OCI-M2 (cell line): ENCODE results near the gene GARIN5A.
"Not testable (repeated sequence)": the region's sequence is repeated elsewhere in the genome, so short reads cannot be mapped to it uniquely, and the experiment has no call there.

Experiments
- DNase-seq: peaks from one replicate; lab custom pipeline; 2025; ENCODE audit not compliant: unreplicated experiment; lab: John Stamatoyannopoulos, UW

Gene GARIN5A

GRCh38 chr19:50465986-50466705 is 10.5 kb downstream of the GARIN5A start:
- no peak for DNase-seq

- DNase-seq = no peak
Measured at GRCh38 chr19:50465000-50465399, 11.6 kb downstream of the GARIN5A start.

- DNase-seq = no peak
Measured at GRCh38 chr19:50464348-50464747, 12.3 kb downstream of the GARIN5A start.

DNA sequence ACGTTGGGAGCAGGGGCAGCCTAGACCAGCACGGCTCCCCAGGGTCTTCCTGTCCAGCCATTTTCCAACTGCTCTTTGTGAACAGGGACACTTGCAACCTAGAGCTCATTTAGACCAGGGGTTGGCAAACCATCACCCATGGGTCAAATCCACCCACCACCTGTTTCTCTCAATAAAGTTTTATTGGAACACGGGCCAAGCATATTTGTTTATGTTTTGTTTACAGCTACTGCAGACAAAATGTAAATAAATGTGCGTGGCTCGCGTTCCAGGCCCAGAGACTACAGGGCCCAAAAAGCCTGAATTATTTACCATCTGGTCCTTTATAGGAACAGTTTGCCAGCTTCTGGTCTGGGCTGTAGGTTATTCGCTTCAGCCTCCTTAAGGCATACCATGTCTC is 13.7 kb downstream of the GARIN5A start:
- DNase-seq = no peak

DNA sequence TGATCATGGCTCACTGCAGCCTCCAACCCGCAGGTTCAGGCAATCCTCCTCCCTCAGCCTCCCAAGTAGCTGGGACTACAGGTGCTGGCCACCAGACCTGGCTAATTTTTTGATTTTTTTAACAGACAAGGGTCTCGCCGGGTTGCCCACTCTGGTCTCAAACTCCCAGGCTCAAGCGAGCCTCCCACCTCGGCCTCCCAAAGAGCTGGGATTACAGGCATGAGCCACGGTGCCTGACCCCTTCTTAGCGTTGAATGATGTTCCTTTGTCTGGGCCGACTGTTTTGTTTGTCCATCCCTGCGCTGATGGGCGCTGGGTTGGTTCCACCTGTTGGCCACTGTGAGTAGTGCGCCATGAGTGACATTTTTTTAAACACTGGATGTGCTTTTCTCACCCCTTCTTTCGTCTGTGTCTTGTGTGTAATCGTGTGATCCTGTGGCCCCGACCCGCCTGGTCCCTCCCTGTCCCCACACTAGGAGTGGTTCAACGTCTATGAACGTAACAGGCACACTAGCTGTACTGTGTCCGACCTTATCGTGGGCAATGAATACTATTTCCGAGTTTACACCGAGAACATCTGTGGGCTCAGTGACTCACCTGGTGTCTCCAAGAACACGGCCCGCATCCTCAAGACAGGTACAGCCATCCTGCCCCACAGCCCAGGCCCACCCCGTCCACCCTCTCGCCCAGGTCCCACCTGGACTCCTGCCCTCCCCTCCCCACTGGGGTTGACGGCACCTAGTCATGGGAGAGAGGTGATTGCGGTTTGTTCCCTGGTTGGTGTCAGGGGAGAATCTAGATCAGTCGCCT is 15.4 kb downstream of the GARIN5A start:
- DNase-seq = peak; percentile 61

DNA sequence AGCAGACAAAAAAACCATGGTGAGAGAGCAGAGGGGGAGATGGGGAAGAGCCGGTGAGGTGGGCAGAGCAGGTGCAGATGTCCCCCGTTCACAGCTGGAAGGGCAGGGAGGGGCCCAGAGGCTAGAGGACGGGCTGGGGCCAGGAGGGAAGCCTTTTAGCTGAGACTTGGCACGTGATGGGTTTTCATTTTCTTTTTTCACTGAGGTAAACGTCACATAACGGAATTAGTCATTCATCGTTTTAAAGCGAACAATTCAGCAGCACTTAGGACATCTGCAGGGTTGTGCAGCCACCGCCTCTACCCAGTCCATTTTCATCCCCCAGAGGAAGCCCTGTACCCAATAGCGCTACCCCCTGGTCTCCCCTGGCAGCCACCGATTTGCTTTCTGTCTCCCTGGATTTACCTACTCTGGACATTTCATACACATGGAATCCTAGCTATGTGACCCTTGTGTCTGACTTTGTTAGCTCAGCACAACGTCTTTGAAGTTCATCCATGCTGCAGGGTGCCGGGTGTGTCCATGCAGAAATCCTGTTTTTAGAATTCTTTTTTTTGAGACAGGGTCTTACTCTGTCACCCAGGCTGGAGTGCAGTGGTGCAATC is 16.4 kb downstream of the GARIN5A start:
- DNase-seq = no peak

- DNase-seq = no peak
Measured at GRCh38 chr19:50459638-50460037, 17.0 kb downstream of the GARIN5A start.

DNA sequence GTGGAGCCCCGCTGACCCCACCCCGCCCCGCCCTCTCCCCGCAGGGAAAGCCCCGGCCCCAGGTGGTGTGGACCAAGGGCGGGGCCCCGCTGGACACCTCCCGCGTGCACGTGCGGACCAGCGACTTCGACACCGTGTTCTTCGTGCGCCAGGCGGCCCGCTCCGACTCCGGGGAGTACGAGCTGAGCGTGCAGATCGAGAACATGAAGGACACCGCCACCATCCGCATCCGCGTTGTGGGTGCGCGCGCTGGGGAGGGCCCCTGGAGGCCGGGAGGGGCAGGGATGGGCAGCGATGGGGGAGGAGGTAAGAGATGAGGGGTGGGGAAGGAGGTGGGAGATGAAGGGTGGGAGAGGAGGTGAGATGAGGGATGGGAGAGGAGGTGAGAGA is 17.6 kb downstream of the GARIN5A start:
- no peak for DNase-seq

- no peak for DNase-seq
Measured at GRCh38 chr19:50458396-50459066, 18.1 kb downstream of the GARIN5A start.

- no peak for DNase-seq
Measured at GRCh38 chr19:50457300-50457699, 19.3 kb downstream of the GARIN5A start.

- DNase-seq = no peak
Measured at GRCh38 chr19:50455992-50456391, 20.7 kb downstream of the GARIN5A start.

DNA sequence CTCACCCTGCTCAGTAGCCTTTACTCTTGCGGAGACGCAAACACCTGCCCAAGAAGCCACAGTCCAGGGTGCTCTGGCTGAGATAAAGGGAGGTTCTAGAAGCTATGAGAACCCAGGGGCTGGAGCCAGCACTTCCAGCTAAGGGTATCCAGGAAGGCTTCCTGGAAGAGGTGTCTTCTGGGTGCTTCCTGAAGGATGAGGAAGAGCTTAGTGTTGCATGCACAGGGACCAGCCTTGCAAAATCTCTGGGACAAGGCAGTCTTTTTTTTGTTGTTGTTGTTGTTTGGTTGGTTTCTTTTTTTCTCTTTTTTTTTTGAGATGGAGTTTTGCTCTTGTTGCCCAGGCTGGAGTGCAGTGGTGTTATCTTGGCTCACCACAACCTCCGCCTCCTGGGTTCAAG is 23.4 kb downstream of the GARIN5A start:
- no peak for DNase-seq

GRCh38 chr19:50451223-50451534 is 25.5 kb downstream of the GARIN5A start:
- no peak for DNase-seq

DNA sequence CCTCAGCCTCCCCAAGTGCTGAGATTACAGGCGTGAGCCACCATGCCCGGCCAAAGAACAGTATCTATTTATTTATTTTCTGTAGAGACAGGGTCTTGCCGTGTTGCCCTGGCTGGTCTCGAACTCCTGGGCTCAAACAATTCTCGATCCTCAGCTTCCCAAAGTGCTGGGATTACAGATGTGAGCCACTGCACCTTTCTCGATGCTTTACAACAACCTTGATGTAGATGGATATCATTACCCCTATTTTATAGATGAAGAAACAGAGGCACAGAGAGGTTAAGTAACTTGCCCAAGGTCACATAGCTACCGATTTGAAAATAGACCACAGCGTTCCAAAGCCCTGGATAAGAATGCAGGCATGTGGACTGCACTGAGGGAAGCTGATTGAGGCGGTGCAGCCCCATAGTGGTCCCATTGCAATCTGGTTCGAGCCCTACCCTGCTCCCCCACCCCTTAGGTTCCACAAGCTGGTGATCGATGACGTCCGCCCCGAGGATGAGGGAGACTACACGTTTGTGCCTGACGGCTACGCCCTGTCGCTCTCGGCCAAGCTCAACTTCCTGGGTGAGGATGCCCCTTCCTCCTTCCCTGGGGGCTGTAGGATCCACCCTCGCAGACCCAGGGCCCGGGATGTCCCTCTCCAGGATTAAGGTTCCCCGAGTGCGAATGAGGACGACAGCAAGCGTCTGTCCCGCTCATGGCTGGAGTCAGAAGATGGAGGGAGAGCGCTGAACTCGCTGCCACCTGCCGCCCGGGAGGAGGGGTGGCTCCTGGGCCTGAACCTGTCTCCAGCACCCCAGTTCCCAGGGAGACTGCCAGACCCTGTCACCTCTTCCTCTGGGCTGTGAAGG is 26.1 kb downstream of the GARIN5A start:
- DNase-seq = no peak

GRCh38 chr19:50449236-50449899 is 27.3 kb downstream of the GARIN5A start:
- DNase-seq = no peak

DNA sequence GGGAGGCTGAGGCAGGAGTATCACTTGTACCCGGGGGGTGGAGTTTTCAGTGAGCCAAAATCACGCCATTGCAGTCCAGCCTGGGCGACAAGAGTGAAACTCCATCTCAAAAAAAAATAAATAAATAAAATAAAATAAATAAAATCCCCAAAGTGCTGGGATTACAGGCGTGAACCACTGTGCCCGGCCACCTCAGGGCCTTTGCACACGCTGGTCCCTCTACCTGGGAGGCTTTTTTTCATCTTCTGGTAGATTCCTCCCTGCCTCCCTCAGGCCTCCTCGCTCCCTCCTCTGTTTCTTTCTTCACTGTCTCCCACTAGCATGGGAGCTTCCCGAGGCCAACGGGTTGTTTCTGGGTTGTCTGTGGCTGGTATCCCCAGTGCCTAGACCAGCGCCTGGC is 28.9 kb downstream of the GARIN5A start:
- DNase-seq = no peak

GRCh38 chr19:50447053-50447452 is 29.6 kb downstream of the GARIN5A start:
- DNase-seq = no peak

DNA sequence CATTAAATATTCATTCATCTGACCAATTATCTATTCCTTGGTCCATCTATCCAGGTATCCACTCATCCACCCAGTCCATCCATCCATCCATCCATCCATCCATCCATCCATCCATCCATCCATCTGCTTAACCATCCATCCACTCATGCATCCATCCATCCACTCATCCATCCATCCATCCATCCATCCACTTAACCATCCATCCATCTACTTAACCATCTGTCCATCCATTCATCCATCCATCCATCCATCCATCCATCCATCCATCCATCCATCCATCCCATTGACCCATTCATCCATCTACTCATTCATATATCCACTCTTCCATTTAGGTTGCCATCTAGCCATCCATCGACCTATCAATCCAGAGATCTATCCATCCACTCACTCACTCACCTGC is 32.6 kb downstream of the GARIN5A start:
- no peak for DNase-seq

GRCh38 chr19:50439130-50439529 is 37.5 kb downstream of the GARIN5A start:
- not testable (repeated sequence) for DNase-seq

DNA sequence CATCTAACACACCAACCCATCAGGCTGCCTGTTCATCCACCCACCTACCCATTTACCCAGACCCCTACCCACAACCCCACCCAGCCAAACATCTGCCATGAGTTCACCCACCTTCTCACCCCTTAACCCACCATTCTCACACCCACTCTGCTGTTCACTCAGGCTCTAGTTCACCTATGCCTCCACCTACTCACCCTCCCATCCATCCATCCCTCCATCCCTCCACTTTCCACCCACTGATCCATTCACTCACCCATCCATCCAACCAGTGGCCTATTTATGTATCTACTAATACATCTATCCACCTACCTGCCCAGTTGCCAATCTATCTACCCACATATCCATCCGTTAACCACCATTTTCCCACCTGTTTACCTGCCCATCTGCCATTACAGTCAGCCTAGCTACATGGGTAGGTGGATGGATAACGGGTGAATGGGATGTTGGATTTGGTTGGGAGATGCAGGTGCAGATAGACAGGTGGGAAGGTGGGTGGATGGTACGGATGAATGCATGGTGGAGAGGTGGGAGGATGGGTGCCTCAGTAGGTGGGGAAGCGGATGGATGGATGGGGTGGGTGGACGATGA is 38.7 kb downstream of the GARIN5A start:
- DNase-seq = no peak
